HepG2 (cell line): ENCODE results near the gene DLL1. TPM values are rescaled to one million over a fixed set of nuclear protein-coding genes. Genes with fewer than 3 reads are reported as not detected.

Experiments used
- ATAC-seq: fragments of 200-7000 bp; cut with Tn5 transposase; 3 replicates; pipeline ENCODE4 v1.9.1; 2020; ENCODE audit warnings: mild to moderate bottlenecking, moderate library complexity
- BruUV-seq: library from RNA; stranded (reverse); fragments of 400-500 nt; replicated peaks from 2 replicates; lab custom pipeline; 2021; lab: Mats Ljungman, UMichigan
- CTCF ChIA-PET: fragments of 300-600 bp; formaldehyde crosslinking; extraction: SDS; loops from one replicate; lab custom pipeline; 2021; ENCODE audit warnings: low total read pairs, inconsistent platforms, low intra/inter-chr PET ratio; lab: Yijun Ruan, JAX
- POLR2A ChIA-PET: fragments of 350-600 bp; sonication (Branson Sonifier 250); formaldehyde crosslinking; loops from one replicate; lab custom pipeline; 2020; ENCODE audit warnings: antibody characterized with exemption, inconsistent platforms; lab: Yijun Ruan, JAX
- DNase-seq: peaks from one replicate; pipeline ENCODE4 v3.0.0-alpha.2; 2015; ENCODE audit warnings: low spot score
- FAIRE-seq: peaks from 3 replicates; lab custom pipeline; 2011; peaks lifted over from hg19 to GRCh38; lab: Jason Lieb, UNC
- H2AFZ ChIP-seq: one replicate; pipeline ENCODE4 v1.6.1; 2011; ENCODE audit warnings: low read length, inconsistent platforms
- H3K27ac ChIP-seq: fragments of 300-600 bp; 3 replicates; pipeline ENCODE4 v1.8.0; 2011; ENCODE audit warnings: mixed run types, mild to moderate bottlenecking, mixed read lengths, low read length, inconsistent platforms; ENCODE audit not compliant: insufficient read depth; ENCODE audit errors: extremely low read length
- H3K27me3 ChIP-seq, 2 experiments: fragments of 200-600 bp in 1 of 2; 2 replicates in 1 of 2; 3 replicates in 1 of 2; pipeline versions ENCODE4 v1.6.0 to v1.8.0; 2011; ENCODE audit warnings: low read length in 2 of 2, mild to moderate bottlenecking in 2 of 2, moderate library complexity in 2 of 2, inconsistent platforms in 1 of 2; ENCODE audit not compliant: insufficient read depth in 2 of 2, control insufficient read depth in 1 of 2
- H3K36me3 ChIP-seq, 2 experiments: fragments of 200-600 bp in 1 of 2; replicated peaks in 1 of 2; 2 replicates in 1 of 2; 3 replicates in 1 of 2; pipeline versions ENCODE4 v1.5.1 to v1.8.0; 2011; ENCODE audit warnings: low read length in 2 of 2, inconsistent platforms in 1 of 2; ENCODE audit not compliant: insufficient read depth in 2 of 2, control insufficient read depth in 1 of 2
- H3K4me1 ChIP-seq: 2 replicates; pipeline ENCODE4 v1.5.1; 2012; ENCODE audit warnings: low read length, inconsistent platforms; ENCODE audit not compliant: insufficient read depth
- H3K4me2 ChIP-seq: 2 replicates; pipeline ENCODE4 v1.6.0; 2011; ENCODE audit warnings: low read depth, low read length, inconsistent platforms
- H3K4me3 ChIP-seq, 3 experiments: fragments of 200-600 bp in 1 of 3; sonication (generic), shearing (Covaris generic) in 1 of 3; replicated peaks in 1 of 3; 2 replicates each; pipeline ENCODE4 v1.5.1; 2011 to 2016; ENCODE audit warnings: low read length in 3 of 3, inconsistent platforms in 2 of 3, low read depth in 2 of 3, mild to moderate bottlenecking in 2 of 3, control low read depth in 1 of 3, mixed read lengths in 1 of 3; ENCODE audit not compliant: insufficient read depth in 1 of 3
- H3K79me2 ChIP-seq: one replicate; pipeline ENCODE4 v1.6.1; 2011; ENCODE audit warnings: low read length, inconsistent platforms; ENCODE audit not compliant: insufficient read depth
- H3K9ac ChIP-seq: 2 replicates; pipeline ENCODE4 v1.6.0; 2011; ENCODE audit warnings: mild to moderate bottlenecking, low read depth, low read length, inconsistent platforms; ENCODE audit not compliant: insufficient read depth
- H3K9me3 ChIP-seq: 2 replicates; pipeline ENCODE4 v1.5.1; 2012; ENCODE audit warnings: mild to moderate bottlenecking, low read length
- H4K20me1 ChIP-seq: 2 replicates; pipeline ENCODE4 v1.6.0; 2011; ENCODE audit warnings: inconsistent platforms, mild to moderate bottlenecking, low read length, moderate library complexity; ENCODE audit not compliant: insufficient read depth
- GABPA ChIP-seq, 2 experiments: IDR thresholded peaks; 2 replicates each; pipeline ENCODE4 v1.6.1; 2011 to 2016; ENCODE audit warnings: low read depth in 2 of 2, low read length in 1 of 2, missing biosample characterization in 1 of 2, missing genetic modification characterization in 1 of 2
- HOXA7 ChIP-seq: sonication (generic); formaldehyde crosslinking; IDR thresholded peaks from 2 replicates; pipeline ENCODE4 v1.8.1; 2022; ENCODE audit warnings: mild to moderate bottlenecking, missing genetic modification reagents, moderate library complexity
- TARDBP ChIP-seq: sonication (generic); formaldehyde crosslinking; IDR thresholded peaks from 2 replicates; pipeline ENCODE4 v1.8.0; 2022; ENCODE audit warnings: mild to moderate bottlenecking, missing genetic modification reagents
- TGIF2 ChIP-seq: IDR thresholded peaks from 2 replicates; pipeline ENCODE4 v1.6.1; 2016; ENCODE audit warnings: control low read depth, missing compliant biosample characterization
- THAP7 ChIP-seq: sonication (generic); formaldehyde crosslinking; IDR thresholded peaks from 2 replicates; pipeline ENCODE4 v1.8.1; 2023; ENCODE audit warnings: mild to moderate bottlenecking, missing genetic modification reagents
- ZBTB7A ChIP-seq: sonication (generic); formaldehyde crosslinking; IDR thresholded peaks from 2 replicates; pipeline ENCODE4 v1.8.0; 2022; ENCODE audit warnings: mild to moderate bottlenecking, missing genetic modification reagents
- ZNF263 ChIP-seq: sonication (generic); formaldehyde crosslinking; IDR thresholded peaks from 2 replicates; pipeline ENCODE4 v1.4.0; 2020; ENCODE audit warnings: missing genetic modification reagents
- ZNF598 ChIP-seq: sonication (generic); formaldehyde crosslinking; IDR thresholded peaks from 2 replicates; pipeline ENCODE4 v1.5.1; 2020; ENCODE audit warnings: mild to moderate bottlenecking, missing genetic modification reagents, borderline replicate concordance
- ZNF639 ChIP-seq: conservative IDR thresholded peaks from 2 replicates; pipeline ENCODE4 v1.6.1; 2018; ENCODE audit warnings: missing genetic modification reagents
- ZNF644 ChIP-seq: IDR thresholded peaks from 2 replicates; pipeline ENCODE4 v1.6.1; 2016; ENCODE audit warnings: low read depth
- ZNF687 ChIP-seq: sonication (generic); formaldehyde crosslinking; IDR thresholded peaks from 2 replicates; pipeline ENCODE4 v1.5.1; 2020; ENCODE audit warnings: mild to moderate bottlenecking, missing genetic modification reagents, moderate library complexity
- WGBS: methylation state at CpG from one replicate; pipeline ENCODE4 v1.1.6; 2017; ENCODE audit warnings: low lambda C conversion rate; 5-methylcytosine and 5-hydroxymethylcytosine counted together
- in situ Hi-C: cut with HindIII; loops from 2 replicates; pipeline ENCODE4 v1.10.0; 2017; ENCODE audit warnings: low pct_unique_long_range_greater_than_20kb; ENCODE audit not compliant: extremely low pct_ligation_motif_present
- intact Hi-C: fragments of 100-400 bp; cut with micrococcal nuclease; formaldehyde crosslinking; loops from one replicate; pipeline ENCODE4 v1.10.0; 2022; ENCODE audit not compliant: unreplicated experiment
- polyA plus RNA-seq, 8 experiments: library from polyadenylated mRNA; depleted of rRNA in 3 of 8; stranded (reverse) in 7 of 8; unstranded in 1 of 8; fragments of >200 nt; fragmentation: Illumina TruSeq in 4 of 8; extraction: Trizol in 4 of 8; gene quantifications; 2 replicates each; pipeline versions ENCODE4 v1.2.1 to v1.2.3, GENCODE V29; 2011 to 2016; ENCODE audit warnings: low read depth in 4 of 8, missing spikeins in 1 of 8, mixed read lengths in 1 of 8; ENCODE audit not compliant: insufficient read depth in 1 of 8
- total RNA-seq, 5 experiments: library from RNA; depleted of rRNA; stranded (reverse); fragments of >200 nt; fragmentation: Illumina TruSeq; extraction: Trizol; gene quantifications; 2 replicates each; pipeline ENCODE4 v1.2.3, GENCODE V29; 2016; ENCODE audit warnings: low read depth in 1 of 5

Gene DLL1
- total and polyA plus RNA-seq, 2 of the 13 experiments (the other 11 are each of a cell fraction or from before 2014, with no cell fraction given): not detected

GRCh38 chr6:170281331-170282292 is 9.3 kb downstream of the DLL1 start:
- CTCF ChIA-PET: no interaction called here
- in situ Hi-C loops: no loop called here
- H3K9ac ChIP-seq: no peak overlapping the region
- TF ChIP-seq TGIF2: no peak
- TF ChIP-seq THAP7 (CRISPR knock-in tag): no peak
- no peak for TF ChIP-seq GABPA (IDR thresholded peaks at IDR 0.05; ENCODE audit: low read depth, low read length)
- TF ChIP-seq GABPA (CRISPR knock-in tag; IDR thresholded peaks at IDR 0.05; ENCODE audit: low read depth): no peak
- no peak for TF ChIP-seq HOXA7 (CRISPR knock-in tag)
- TF ChIP-seq ZNF644 (CRISPR knock-in tag): no peak
- no peak for TF ChIP-seq TARDBP
- FAIRE-seq (no peak), ATAC-seq (no peak), DNase-seq (no peak)
- WGBS: 72% methylated on average over 46 of the region's 48 CpGs
- H2AFZ ChIP-seq: no peak overlapping the region
- intact Hi-C loops: no loop called here
- H3K4me3 ChIP-seq: no peak overlapping the region
- no peaks in the 10 kb centered on the region for H3K79me2 ChIP-seq
- H3K4me2 ChIP-seq: no peak overlapping the region
- H3K36me3 ChIP-seq: no peaks in the 10 kb centered on the region
- H3K27ac ChIP-seq: no peak overlapping the region
- peaks cover 8% of the 10 kb centered on the region; the same call in 1 of the 2 replicates for H3K4me1 ChIP-seq
- POLR2A ChIA-PET: no interaction called here
- BruUV-seq: no TSS peak
- no peaks in the 10 kb centered on the region for H4K20me1 ChIP-seq
- peaks cover 14 to 81% of the 10 kb centered on the region in 2 experiments for H3K27me3 ChIP-seq
- no peaks in the 10 kb centered on the region for H3K9me3 ChIP-seq

- ATAC-seq: no peak
- H3K27me3 ChIP-seq: peaks cover 14 to 81% of the 10 kb centered on the region in 2 experiments
- no TSS peak for BruUV-seq
- peak overlapping the region in 1 of 3 experiments; percentile 18; a peak in 1 of 6 replicates for H3K4me3 ChIP-seq
- peaks cover 8% of the 10 kb centered on the region; the same call in 1 of the 2 replicates for H3K4me1 ChIP-seq
- ChIA-PET POLR2A (no interaction called here), CTCF (no interaction called here)
- H3K27ac ChIP-seq: no peak overlapping the region
- no peaks in the 10 kb centered on the region for H3K9me3 ChIP-seq
- no peak overlapping the region for H3K9ac ChIP-seq
- no peaks in the 10 kb centered on the region for H4K20me1 ChIP-seq
- DNase-seq: no peak
- intact Hi-C loops (no loop called here), in situ Hi-C loops (no loop called here)
- WGBS: 65% methylated on average over 23 of the region's 23 CpGs
- H3K79me2 ChIP-seq: no peaks in the 10 kb centered on the region
- H3K36me3 ChIP-seq: no peaks in the 10 kb centered on the region
- H2AFZ ChIP-seq: no peak overlapping the region
- peak overlapping the region; percentile 25 for H3K4me2 ChIP-seq
- FAIRE-seq: no peak
- peak; percentile 1; the same call in 1 of the 2 replicates for TF ChIP-seq ZNF263 (CRISPR knock-in tag)
- TF ChIP-seq ZNF687 (CRISPR knock-in tag): 0 out of 2 replicates have a peak, but pooled peaks have one; percentile 12
- no peak for TF ChIP-seq ZNF639
- 0 out of 2 replicates have a peak, but pooled peaks have one; percentile 35 for TF ChIP-seq ZNF598 (CRISPR knock-in tag)
- 0 out of 2 replicates have a peak, but pooled peaks have one; percentile 27 for TF ChIP-seq ZBTB7A (CRISPR knock-in tag)
Observed at GRCh38 chr6:170280689-170281045, 10.2 kb downstream of the DLL1 start.
